ENCODE results near the gene DPF3. TPM values are rescaled to one million over a fixed set of nuclear protein-coding genes. Genes with fewer than 3 reads are reported as not detected.

Gene DPF3
- total RNA-seq, 1 experiment from 2014 or later: 1.9 TPM

- CTCF ChIA-PET: interaction anchor here (0.7 kb wide), 1 partner anchor 98 kb away, joined by 3 read pairs; no protein-coding TSS in a partner anchor
- H3K27me3 Mint-ChIP-seq (ENCODE audit: insufficient read depth, unreplicated experiment): no peaks in the 10 kb centered on the region
- POLR2A ChIA-PET: no interaction called here
- intact Hi-C loops (cut with micrococcal nuclease): no loop called here
- no peaks in the 10 kb centered on the region for H3K9me3 Mint-ChIP-seq (ENCODE audit: unreplicated experiment)
- DNase-seq (ENCODE audit: unreplicated experiment): no peak
- TF ChIP-seq CTCF (IDR thresholded peaks at IDR 0.05; ENCODE audit: unreplicated experiment): no peak
- BruUV-seq (replicated peaks): no TSS peak
- no peaks in the 10 kb centered on the region for H3K36me3 Mint-ChIP-seq (ENCODE audit: insufficient read depth, unreplicated experiment)
- H3K4me1 Mint-ChIP-seq (ENCODE audit: insufficient read depth, unreplicated experiment): peaks cover 21% of the 10 kb centered on the region
- no peak overlapping the region for H3K27ac Mint-ChIP-seq (ENCODE audit: low read depth, unreplicated experiment)
- H3K4me3 Mint-ChIP-seq (ENCODE audit: unreplicated experiment): no peak overlapping the region
Observed at GRCh38 chr14:72611506-72611905, 282.4 kb downstream of the DPF3 start.

GRCh38 chr14:72610831-72611200 is 283.1 kb downstream of the DPF3 start:
- H3K9me3 Mint-ChIP-seq (ENCODE audit: unreplicated experiment): no peaks in the 10 kb centered on the region
- TF ChIP-seq CTCF (IDR thresholded peaks at IDR 0.05; ENCODE audit: unreplicated experiment): no peak
- H3K36me3 Mint-ChIP-seq (ENCODE audit: insufficient read depth, unreplicated experiment): no peaks in the 10 kb centered on the region
- intact Hi-C loops (cut with micrococcal nuclease): no loop called here
- no TSS peak for BruUV-seq (replicated peaks)
- no peak for DNase-seq (ENCODE audit: unreplicated experiment)
- POLR2A ChIA-PET: no interaction called here
- H3K4me1 Mint-ChIP-seq (ENCODE audit: insufficient read depth, unreplicated experiment): peaks cover 15% of the 10 kb centered on the region
- no peak overlapping the region for H3K4me3 Mint-ChIP-seq (ENCODE audit: unreplicated experiment)
- H3K27me3 Mint-ChIP-seq (ENCODE audit: insufficient read depth, unreplicated experiment): no peaks in the 10 kb centered on the region
- CTCF ChIA-PET: interaction anchor here (0.6 to 1.0 kb wide), 2 partner anchors 9 to 74 kb away, joined by 3 to 5 read pairs; no protein-coding TSS in a partner anchor
- no peak overlapping the region for H3K27ac Mint-ChIP-seq (ENCODE audit: low read depth, unreplicated experiment)

GRCh38 chr14:72610096-72610830 is 283.6 kb downstream of the DPF3 start:
- ChIA-PET POLR2A (no interaction called here), CTCF (interaction anchor here (0.6 to 1.0 kb wide), 2 partner anchors 9 to 74 kb away, joined by 3 to 5 read pairs; no protein-coding TSS in a partner anchor)
- Mint-ChIP-seq H3K4me3 (ENCODE audit: unreplicated experiment) (no peak overlapping the region), H3K4me1 (ENCODE audit: insufficient read depth, unreplicated experiment) (peaks cover 14% of the 10 kb centered on the region), H3K27me3 (ENCODE audit: insufficient read depth, unreplicated experiment) (no peaks in the 10 kb centered on the region), H3K9me3 (ENCODE audit: unreplicated experiment) (no peaks in the 10 kb centered on the region), H3K27ac (ENCODE audit: low read depth, unreplicated experiment) (no peak overlapping the region), H3K36me3 (ENCODE audit: insufficient read depth, unreplicated experiment) (no peaks in the 10 kb centered on the region)
- DNase-seq (ENCODE audit: unreplicated experiment): no peak
- no TSS peak for BruUV-seq (replicated peaks)
- intact Hi-C loops (cut with micrococcal nuclease): no loop called here
- TF ChIP-seq CTCF (IDR thresholded peaks at IDR 0.05; ENCODE audit: unreplicated experiment): no peak

- Mint-ChIP-seq H3K27ac (ENCODE audit: low read depth, unreplicated experiment) (no peak overlapping the region), H3K4me3 (ENCODE audit: unreplicated experiment) (no peak overlapping the region), H3K36me3 (ENCODE audit: insufficient read depth, unreplicated experiment) (no peaks in the 10 kb centered on the region), H3K4me1 (ENCODE audit: insufficient read depth, unreplicated experiment) (peaks cover 14% of the 10 kb centered on the region), H3K27me3 (ENCODE audit: insufficient read depth, unreplicated experiment) (no peaks in the 10 kb centered on the region), H3K9me3 (ENCODE audit: unreplicated experiment) (no peaks in the 10 kb centered on the region)
- no peak for DNase-seq (ENCODE audit: unreplicated experiment)
- ChIA-PET POLR2A (no interaction called here), CTCF (no interaction called here)
- BruUV-seq (replicated peaks): no TSS peak
- intact Hi-C loops (cut with micrococcal nuclease): no loop called here
- no peak for TF ChIP-seq CTCF (IDR thresholded peaks at IDR 0.05; ENCODE audit: unreplicated experiment)
Observed at GRCh38 chr14:72609205-72609916, 284.5 kb downstream of the DPF3 start.
